Epithelial cell of prostate (primary cell): ENCODE data around the gene ADK.

Source experiments
- DNase-seq: peaks from one replicate; pipeline ENCODE4 v3.0.0-alpha.2; 2011; ENCODE audit warnings: low read depth, low spot score
- H3K27ac ChIP-seq: fragments of 450-650 bp; 2 replicates; pipeline ENCODE4 v1.5.1; 2017; ENCODE audit warnings: mild to moderate bottlenecking

ADK gene

DNA sequence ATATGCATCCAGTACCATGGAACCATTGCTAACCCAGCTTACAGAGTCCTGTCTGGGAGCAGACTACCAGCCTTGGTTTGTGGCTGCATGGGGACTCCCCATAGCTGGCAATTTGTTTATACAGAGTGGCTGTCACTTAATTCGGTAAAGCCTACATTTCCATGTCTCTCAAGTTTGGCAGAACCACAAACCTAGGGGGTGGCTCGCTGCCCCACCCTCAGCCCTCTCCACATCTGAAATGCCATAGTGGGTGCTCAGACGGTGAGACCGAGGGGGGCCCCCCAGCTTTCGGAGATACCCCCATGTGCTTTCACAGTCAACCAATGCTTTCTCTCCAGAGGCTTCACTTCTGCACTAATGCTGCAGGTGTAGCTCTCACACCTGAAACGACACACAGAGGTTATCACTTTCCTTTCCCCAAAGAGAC is 599.8 kb downstream of the ADK start:
- DNase-seq = no peak
- H3K27ac ChIP-seq = no peak overlapping the region

DNA sequence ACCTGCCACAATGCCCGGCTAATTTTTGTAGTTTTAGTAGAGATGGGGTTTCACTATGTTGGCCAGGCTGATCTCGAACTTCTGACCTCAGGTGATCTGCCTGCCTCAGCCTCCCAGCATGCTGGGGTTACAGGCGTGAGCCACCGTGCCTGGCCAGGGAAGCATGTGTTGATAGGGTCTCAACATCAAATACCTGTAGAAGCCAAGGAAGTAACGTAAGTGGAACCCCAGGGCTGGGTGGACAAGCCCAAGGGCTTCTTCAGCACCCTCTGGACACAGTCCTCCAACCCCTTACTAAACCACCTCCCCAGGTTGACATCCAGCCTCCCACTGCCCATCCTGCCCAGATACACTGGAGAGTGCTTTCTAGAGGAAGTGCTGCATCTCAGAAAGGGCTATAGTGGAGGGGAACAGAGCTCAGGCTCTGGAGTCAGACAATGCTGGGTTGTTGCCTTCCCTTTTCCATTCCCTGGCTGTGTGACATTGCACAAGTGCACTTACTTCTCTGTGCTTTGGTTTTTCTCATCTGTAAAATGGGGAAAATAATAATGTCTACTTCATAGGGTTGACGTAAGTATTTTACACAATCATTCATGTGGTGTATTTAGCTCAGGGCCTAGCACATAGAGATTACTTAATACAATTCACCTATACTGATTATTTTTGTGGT is 601.5 kb downstream of the ADK start:
- no peak overlapping the region for H3K27ac ChIP-seq

DNA sequence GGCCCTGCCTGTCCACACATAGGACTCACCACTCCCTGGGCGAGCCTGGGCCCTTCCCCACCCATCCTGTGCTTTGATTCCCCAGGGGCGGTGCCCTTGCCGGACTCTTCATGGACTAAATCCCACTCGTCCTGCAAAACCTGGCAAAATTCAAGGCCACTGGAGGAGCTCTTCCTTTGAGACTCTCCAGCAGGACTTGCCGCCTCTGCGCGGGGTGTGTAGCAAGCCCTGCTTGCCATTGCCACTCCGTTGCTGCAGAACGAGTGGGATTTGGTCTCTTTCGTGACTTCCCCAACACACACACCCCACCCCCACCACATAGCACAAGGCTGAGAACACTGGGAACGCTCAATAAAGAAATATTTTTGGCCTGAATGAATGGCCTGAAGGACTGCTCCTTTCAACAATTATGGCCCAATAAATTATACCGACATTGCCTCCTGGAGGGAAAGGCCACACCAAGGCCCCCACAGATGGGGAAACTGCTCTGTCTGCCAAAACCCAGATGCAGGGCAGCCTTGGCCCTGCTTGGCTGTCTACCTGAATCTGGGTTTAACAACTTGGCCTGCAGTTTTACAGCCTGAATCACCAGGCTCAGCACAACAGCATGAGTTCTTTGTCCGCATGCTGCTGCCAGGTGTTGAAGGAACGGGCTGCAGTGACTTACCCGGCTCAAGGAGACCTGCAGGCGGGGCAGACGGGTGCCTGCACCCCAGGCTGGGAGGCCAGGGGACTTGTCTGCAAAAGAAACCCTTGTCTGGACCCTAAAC is 602.6 kb downstream of the ADK start:
- peak; percentile 14 for DNase-seq
- no peak overlapping the region for H3K27ac ChIP-seq

More for the DNA sequence above, 601.5 kb downstream of the ADK start:
- DNase-seq = no peak

DNA sequence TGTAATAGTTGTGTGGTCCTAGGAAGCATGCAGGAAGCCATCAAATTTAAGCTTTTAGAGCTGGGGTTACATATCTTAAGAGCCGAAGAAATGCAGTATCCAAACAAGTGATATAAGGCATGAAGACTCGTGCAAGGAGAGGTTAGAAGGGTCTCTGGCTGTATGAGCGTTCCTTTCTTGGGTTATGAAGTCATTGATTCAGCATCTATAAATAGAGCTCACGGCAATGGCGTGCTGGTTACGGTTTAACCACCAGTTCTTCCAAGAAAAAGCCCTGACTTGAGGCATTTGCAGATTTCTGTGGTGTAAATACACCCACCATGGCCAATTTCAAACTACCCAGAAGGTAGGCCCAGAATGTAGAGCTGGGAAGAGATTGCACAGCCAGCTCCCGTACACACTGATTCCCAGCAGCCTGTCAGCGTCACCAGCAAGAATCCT is 603.4 kb downstream of the ADK start:
- no peak for DNase-seq
- H3K27ac ChIP-seq = no peak overlapping the region

DNA sequence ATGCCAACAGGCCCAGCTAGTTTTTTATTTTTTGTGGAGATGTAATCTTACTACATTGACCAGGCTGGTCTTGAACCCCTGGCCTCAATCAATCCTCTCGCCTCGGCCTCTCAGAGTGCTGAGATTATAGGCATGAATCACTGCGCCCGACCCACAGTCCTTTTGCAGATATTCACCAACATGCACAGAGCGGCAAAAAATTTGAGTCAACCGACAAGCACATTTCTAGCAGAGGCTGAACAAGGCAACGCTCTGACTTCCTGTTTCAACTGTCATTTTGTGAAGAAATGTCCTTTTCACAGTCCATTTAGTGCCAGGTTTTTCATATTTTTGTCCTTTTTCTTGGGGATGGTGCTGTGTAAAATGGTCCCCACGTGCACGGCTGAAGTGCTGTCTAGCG is 604.3 kb downstream of the ADK start:
- H3K27ac ChIP-seq = no peak overlapping the region
- DNase-seq = no peak
